Liver (tissue), 3 donors: ENCODE results near the gene ZFYVE27.

Source experiments
- ATF3 ChIP-seq: IDR thresholded peaks from 2 replicates; pipeline ENCODE4 v1.6.1; 2016; ENCODE audit warnings: antibody characterized with exemption
- CTCF ChIP-seq: fragments of 150-350 bp; IDR thresholded peaks from 2 replicates; pipeline ENCODE4 v1.5.1; 2017; ENCODE audit warnings: improper control_type of control experiment, low read depth, low read length; ENCODE audit not compliant: missing input control
- GABPA ChIP-seq, 2 donors: IDR thresholded peaks in 1 of 2; conservative IDR thresholded peaks in 1 of 2; 2 replicates each; pipeline ENCODE4 v1.6.1; 2016; ENCODE audit warnings: antibody characterized with exemption in 2 of 2, mild to moderate bottlenecking in 1 of 2, moderate library complexity in 1 of 2
- HNF4A ChIP-seq, 2 donors: conservative IDR thresholded peaks; 2 replicates each; pipeline ENCODE4 v1.6.1; 2016; ENCODE audit warnings: antibody characterized with exemption in 2 of 2, mild to moderate bottlenecking in 2 of 2
- JUND ChIP-seq, 2 donors: IDR thresholded peaks; 2 replicates each; pipeline ENCODE4 v1.6.1; 2016; ENCODE audit warnings: antibody characterized with exemption in 2 of 2
- MAX ChIP-seq: IDR thresholded peaks from 2 replicates; pipeline ENCODE4 v1.6.1; 2016; ENCODE audit warnings: antibody characterized with exemption
- NR2F2 ChIP-seq: IDR thresholded peaks from 2 replicates; pipeline ENCODE4 v1.6.1; 2016; ENCODE audit warnings: antibody characterized with exemption
- TAF1 ChIP-seq: conservative IDR thresholded peaks from 2 replicates; pipeline ENCODE4 v1.6.1; 2016; ENCODE audit warnings: antibody characterized with exemption, mild to moderate bottlenecking
- YY1 ChIP-seq: IDR thresholded peaks from 2 replicates; pipeline ENCODE4 v1.6.1; 2016; ENCODE audit warnings: antibody characterized with exemption, mild to moderate bottlenecking
- donor health status: healthy.
- donor health status: healthy.

- no peak for TF ChIP-seq CTCF
- TF ChIP-seq JUND (IDR thresholded peaks at IDR 0.05), result no peak
- no peak for TF ChIP-seq MAX
- no peak for TF ChIP-seq HNF4A (conservative IDR thresholded peaks at IDR 0.05)
- TF ChIP-seq YY1, result no peak
- no peak for TF ChIP-seq ATF3
- no peak for TF ChIP-seq NR2F2
- no peak for TF ChIP-seq TAF1
- no peak for TF ChIP-seq GABPA (IDR thresholded peaks at IDR 0.05 in 1 of 2, conservative IDR thresholded peaks at IDR 0.05 in 1 of 2)
Observed at GRCh38 chr10:97748116-97748515, 11.2 kb downstream of the ZFYVE27 start.
